Stimulated activated CD8-positive, alpha-beta memory T cell treated with anti-CD3 and anti-CD28 coated beads, Interleukin-2, amount 100 ng/mL, for 1 hour (primary cell): ENCODE data around the gene PGAP6.
"Not testable (repeated sequence)": the region's sequence is repeated elsewhere in the genome, so short reads cannot be mapped to it uniquely, and the experiment has no call there.

Experiments used
- DNase-seq, 2 donors: peaks; one replicate each; pipeline ENCODE4 v3.0.0-alpha.2; 2020; ENCODE audit warnings: low read depth in 2 of 2

Gene PGAP6

GRCh38 chr16:367333-367903 is 14.4 kb downstream of the PGAP6 start:
- DNase-seq, result no peak

GRCh38 chr16:366476-366875 is 15.3 kb downstream of the PGAP6 start:
- no peak for DNase-seq

GRCh38 chr16:364595-365491 is 16.9 kb downstream of the PGAP6 start:
- no peak for DNase-seq

GRCh38 chr16:363766-364490 is 17.9 kb downstream of the PGAP6 start:
- DNase-seq, result no peak

- DNase-seq, result no peak
These were observed 18.5 kb downstream of the PGAP6 start for GRCh38 chr16:363110-363765.

GRCh38 chr16:362702-362999 is 19.1 kb downstream of the PGAP6 start:
- DNase-seq, result not testable (repeated sequence)

- peak; percentile 45 to 54 for DNase-seq
These were observed 19.7 kb downstream of the PGAP6 start for GRCh38 chr16:361872-362701.

- DNase-seq, result no peak
These were observed 20.4 kb downstream of the PGAP6 start for GRCh38 chr16:361341-361871.

GRCh38 chr16:360698-361336 is 21.0 kb downstream of the PGAP6 start:
- DNase-seq, result no peak

GRCh38 chr16:359871-360697 is 21.7 kb downstream of the PGAP6 start:
- no peak for DNase-seq

- DNase-seq, result no peak
These were observed 22.6 kb downstream of the PGAP6 start for GRCh38 chr16:359067-359763.

- no peak for DNase-seq
These were observed 25.0 kb downstream of the PGAP6 start for GRCh38 chr16:356741-357140.

- DNase-seq, result peak in 1 of 2 donors; percentile 43
These were observed 26.8 kb downstream of the PGAP6 start for GRCh38 chr16:354971-355461.

GRCh38 chr16:354291-354881 is 27.4 kb downstream of the PGAP6 start:
- no peak for DNase-seq

- no peak for DNase-seq
These were observed 28.1 kb downstream of the PGAP6 start for GRCh38 chr16:353404-354290.

GRCh38 chr16:352547-353403 is 29.0 kb downstream of the PGAP6 start, which contains the start of gene AXIN1:
AXIN1 (minus strand) TSS chr16:352723; CDS start chr16:347025, 5,698 bp downstream.
- DNase-seq, result peak; percentile 100
